Measurements from ENCODE around the gene NFASC.

Gene NFASC

DNA sequence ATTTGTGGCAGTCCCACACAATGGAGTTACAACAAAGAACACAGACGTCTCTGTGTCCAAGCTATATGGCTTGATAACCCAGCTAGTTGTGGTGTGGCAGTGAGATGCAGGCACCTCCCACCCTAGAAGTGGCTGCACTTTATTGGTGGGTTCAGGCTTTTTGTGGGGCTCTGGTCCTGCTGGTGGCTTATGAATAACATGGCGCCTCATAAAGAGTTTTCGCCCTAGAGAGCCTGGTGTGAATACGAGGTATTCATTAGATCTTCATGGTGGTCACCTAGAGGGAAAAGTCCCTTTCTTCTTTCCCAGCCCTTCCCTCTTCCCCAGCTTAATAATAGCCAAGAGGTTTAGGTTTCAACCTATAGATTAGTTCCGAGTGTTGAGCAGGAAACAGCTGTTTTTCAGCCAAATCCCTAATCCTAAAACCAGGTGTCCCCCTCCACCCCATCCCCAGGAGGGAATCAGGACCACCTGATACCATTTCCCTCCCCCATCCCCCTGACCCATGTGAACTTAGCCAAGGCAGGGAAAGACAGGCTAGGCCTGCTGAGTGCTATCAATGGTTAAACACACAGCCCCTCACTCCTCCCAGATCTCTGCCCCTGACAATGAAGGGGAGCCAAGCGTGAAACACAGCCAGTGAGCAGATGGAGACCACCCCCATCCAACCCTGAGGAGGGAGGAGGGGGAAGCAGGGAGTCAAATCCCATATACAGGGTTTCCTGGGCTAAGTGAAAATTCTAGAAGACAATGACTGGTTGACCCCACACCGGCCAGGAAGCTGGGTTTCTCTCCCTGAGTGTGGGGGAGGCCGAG is 58.2 kb downstream of the NFASC start:
- TF ChIP-seq, protein P1, sequence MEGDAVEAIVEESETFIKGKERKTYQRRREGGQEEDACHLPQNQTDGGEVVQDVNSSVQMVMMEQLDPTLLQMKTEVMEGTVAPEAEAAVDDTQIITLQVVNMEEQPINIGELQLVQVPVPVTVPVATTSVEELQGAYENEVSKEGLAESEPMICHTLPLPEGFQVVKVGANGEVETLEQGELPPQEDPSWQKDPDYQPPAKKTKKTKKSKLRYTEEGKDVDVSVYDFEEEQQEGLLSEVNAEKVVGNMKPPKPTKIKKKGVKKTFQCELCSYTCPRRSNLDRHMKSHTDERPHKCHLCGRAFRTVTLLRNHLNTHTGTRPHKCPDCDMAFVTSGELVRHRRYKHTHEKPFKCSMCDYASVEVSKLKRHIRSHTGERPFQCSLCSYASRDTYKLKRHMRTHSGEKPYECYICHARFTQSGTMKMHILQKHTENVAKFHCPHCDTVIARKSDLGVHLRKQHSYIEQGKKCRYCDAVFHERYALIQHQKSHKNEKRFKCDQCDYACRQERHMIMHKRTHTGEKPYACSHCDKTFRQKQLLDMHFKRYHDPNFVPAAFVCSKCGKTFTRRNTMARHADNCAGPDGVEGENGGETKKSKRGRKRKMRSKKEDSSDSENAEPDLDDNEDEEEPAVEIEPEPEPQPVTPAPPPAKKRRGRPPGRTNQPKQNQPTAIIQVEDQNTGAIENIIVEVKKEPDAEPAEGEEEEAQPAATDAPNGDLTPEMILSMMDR (IDR thresholded peaks at IDR 0.05; ENCODE audit: low read depth, low read length), result no peak
- no peak for DNase-seq (ENCODE audit: low read depth in 2 of 2)
- H3K4me3 ChIP-seq (replicated peaks in 1 of 2; ENCODE audit: low read depth in 2 of 2, low read length in 2 of 2), result no peak overlapping the region

DNA sequence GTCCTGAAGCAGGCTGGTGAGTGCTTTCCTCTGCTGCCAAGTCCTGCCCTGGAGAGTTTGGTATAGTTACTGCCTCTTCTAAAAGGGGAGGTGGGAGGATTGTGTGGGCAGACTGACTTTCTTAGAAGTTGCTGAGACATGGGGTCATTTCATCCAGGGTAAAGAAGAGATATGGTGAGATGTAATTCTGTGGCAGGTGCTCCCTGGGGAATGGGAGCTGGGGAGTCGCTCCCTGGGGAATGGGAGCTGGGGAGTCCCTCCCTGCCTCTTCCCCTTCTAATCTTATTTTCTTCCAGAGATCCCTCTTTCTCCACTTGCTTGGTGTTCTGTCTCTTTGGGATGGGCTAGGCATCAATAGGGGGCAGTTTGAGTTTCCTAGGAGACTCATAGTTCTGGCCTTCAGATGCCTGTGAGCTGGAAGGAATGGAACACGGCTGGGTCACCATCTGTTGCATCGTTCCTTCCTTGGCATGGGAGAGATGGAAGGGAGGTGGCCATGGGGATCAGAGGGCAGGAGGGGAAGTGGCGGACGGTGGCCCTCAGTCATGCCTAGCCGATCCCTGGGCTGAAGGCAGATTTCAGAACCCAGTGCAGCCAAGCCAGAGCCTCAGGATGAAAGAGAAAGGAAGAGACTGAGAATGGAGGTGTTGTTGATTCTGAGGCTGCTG is 59.0 kb downstream of the NFASC start:
- H3K4me3 ChIP-seq (replicated peaks in 1 of 2; ENCODE audit: low read depth in 2 of 2, low read length in 2 of 2), result no peak overlapping the region
- TF ChIP-seq, protein P1 (IDR thresholded peaks at IDR 0.05; ENCODE audit: low read depth, low read length), result no peak
- DNase-seq (ENCODE audit: low read depth in 2 of 2), result no peak

DNA sequence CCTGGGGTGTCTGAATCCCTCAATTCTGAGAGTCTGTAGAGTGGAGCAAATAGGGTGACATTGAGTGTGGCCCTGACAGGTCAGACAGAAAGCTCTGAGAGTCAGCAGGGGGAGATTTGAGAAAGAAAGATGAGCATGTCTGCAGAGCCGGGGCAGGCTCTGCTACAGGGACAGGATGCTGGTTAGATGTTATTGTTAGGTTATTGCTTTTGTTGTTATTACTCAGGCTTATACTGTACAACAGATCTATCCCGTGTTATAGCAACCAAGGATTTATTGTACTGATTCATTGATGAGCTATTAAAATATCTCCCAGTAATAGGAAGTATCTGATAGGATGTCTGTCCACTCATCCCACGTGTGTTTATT is 59.5 kb downstream of the NFASC start:
- TF ChIP-seq, protein P1 (IDR thresholded peaks at IDR 0.05; ENCODE audit: low read depth, low read length), result no peak
- no peak overlapping the region for H3K4me3 ChIP-seq (replicated peaks in 1 of 2; ENCODE audit: low read depth in 2 of 2, low read length in 2 of 2)
- DNase-seq (ENCODE audit: low read depth in 2 of 2), result no peak

DNA sequence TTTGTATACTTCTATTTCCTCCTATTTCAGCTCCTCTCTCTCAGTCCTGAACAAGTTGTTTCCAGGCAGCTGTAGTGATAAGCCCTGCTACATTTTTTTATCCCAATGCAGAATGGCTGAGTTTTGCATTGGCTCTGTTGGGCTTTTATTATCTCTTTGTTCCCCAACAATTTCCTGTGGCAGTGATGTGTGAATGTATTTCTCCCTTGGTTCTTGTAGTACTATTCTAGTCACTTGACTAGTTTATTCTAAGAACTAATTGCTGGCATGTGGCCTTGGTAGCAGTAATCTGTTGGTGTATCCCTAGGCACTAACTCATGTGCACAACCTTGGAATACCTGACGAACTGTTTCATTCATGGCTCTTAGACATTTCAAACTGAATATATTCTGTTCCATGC is 60.7 kb downstream of the NFASC start:
- no peak overlapping the region for H3K4me3 ChIP-seq (replicated peaks in 1 of 2; ENCODE audit: low read depth in 2 of 2, low read length in 2 of 2)
- peak in 1 of 2 donors; percentile 19 for DNase-seq (ENCODE audit: low read depth in 2 of 2)
- TF ChIP-seq, protein P1 (IDR thresholded peaks at IDR 0.05; ENCODE audit: low read depth, low read length), result no peak

DNA sequence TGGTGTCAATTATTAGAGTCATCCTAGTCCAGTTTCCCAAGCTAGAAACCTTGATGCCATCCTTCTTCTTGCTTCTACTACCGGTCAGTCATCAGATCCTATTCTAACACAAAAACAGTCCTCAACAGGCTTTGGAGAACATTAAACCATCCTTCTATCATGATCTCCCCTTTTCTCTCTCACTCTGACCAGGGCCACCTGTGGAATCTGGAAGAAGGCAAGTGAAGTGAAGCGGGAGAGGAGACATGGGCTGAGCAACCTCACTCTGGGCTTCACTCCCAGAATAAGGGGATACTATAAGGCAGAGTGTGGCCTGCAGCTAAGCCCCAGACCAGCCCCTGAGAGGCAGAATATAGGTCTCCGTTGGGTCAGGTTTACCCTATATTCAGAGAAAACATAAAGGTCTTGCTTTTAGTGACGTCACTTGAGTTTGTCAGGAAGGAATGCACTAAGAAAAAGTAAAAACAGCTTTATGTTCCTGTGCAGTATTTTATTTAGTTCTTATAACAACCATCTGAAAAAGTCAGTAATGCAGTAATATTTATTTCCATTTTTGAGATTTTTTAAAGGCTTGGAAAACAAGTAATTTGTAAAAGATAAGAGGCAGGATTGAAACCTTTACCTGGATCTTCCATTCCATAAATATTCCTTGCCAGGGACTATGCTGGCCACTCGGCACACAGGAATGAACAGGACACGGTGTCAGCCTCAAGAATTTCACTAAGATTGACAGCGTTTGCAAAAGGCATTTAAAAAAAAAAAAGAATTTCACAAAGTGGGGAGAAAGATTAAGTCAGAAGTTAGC is 61.3 kb downstream of the NFASC start:
- TF ChIP-seq, protein P1 (IDR thresholded peaks at IDR 0.05; ENCODE audit: low read depth, low read length), result no peak
- no peak overlapping the region for H3K4me3 ChIP-seq (replicated peaks in 1 of 2; ENCODE audit: low read depth in 2 of 2, low read length in 2 of 2)
- no peak for DNase-seq (ENCODE audit: low read depth in 2 of 2)

DNA sequence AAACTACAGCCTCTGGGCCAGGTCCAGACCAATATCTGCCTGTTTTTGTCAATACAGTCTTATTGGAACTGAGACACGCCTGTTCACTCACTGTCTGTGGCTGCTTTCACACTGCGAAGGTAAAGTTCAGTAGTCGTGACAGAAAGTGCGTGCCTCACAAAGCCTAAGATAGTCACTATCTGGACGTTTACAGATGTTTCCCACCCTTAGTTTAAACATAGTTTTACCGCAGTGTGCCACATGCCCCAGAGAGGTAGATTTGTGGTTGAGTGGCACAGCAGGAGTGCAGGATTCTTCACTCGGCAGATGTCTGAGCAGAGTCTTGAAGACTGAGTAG is 61.9 kb downstream of the NFASC start:
- H3K4me3 ChIP-seq (replicated peaks in 1 of 2; ENCODE audit: low read depth in 2 of 2, low read length in 2 of 2), result no peak overlapping the region
- DNase-seq (ENCODE audit: low read depth in 2 of 2), result no peak
- TF ChIP-seq, protein P1 (IDR thresholded peaks at IDR 0.05; ENCODE audit: low read depth, low read length), result no peak
